ENCODE results near the gene PTGER2. TPM values are rescaled to one million over a fixed set of nuclear protein-coding genes. Genes with fewer than 3 reads are reported as not detected.

The PTGER2 gene
- total RNA-seq, 4 donors from 2014 or later = 0.15 to 3.6 (median 2.0) TPM

GRCh38 chr14:52310541-52310940 is 3.6 kb upstream of the PTGER2 start:
- 88% methylated on average over 3 of the region's 3 CpGs for WGBS, 2 donors
- TF ChIP-seq POLR2A (IDR thresholded peaks at IDR 0.05) = no peak
- TF ChIP-seq, protein P1, sequence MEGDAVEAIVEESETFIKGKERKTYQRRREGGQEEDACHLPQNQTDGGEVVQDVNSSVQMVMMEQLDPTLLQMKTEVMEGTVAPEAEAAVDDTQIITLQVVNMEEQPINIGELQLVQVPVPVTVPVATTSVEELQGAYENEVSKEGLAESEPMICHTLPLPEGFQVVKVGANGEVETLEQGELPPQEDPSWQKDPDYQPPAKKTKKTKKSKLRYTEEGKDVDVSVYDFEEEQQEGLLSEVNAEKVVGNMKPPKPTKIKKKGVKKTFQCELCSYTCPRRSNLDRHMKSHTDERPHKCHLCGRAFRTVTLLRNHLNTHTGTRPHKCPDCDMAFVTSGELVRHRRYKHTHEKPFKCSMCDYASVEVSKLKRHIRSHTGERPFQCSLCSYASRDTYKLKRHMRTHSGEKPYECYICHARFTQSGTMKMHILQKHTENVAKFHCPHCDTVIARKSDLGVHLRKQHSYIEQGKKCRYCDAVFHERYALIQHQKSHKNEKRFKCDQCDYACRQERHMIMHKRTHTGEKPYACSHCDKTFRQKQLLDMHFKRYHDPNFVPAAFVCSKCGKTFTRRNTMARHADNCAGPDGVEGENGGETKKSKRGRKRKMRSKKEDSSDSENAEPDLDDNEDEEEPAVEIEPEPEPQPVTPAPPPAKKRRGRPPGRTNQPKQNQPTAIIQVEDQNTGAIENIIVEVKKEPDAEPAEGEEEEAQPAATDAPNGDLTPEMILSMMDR (IDR thresholded peaks at IDR 0.05) = no peak
- intact Hi-C loops (cut with DNase I; ENCODE audit: low total_unique reads) = no loop called here
- no peak overlapping the region for H3K4me3 ChIP-seq (ENCODE audit: low read depth, poor library complexity, severe bottlenecking)
- no peak for DNase-seq (ENCODE audit: low spot score in 2 of 2)

DNA sequence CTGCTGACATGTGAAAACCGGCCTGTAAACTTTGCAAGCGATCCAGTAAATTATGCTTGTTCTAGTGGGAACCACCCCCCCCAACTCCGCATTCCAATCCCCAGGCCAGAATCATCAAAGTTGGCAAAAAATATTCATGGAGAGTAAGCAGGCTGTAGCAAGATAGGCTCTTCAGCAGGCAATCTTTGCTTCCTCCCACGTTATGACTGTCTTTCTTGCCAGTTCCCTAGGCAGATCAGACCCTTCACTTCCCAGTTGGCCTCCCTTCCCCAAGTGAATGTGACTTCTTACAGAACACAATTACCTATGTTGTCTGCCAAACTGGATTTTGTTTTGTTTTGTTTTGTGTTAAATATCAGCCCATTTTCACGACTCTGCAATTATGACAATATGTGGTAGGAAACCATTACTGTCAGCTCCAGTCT is 1.2 kb upstream of the PTGER2 start:
- 38 to 42% methylated on average over 5 of the region's 5 CpGs for WGBS, 2 donors
- no peak for DNase-seq (ENCODE audit: low spot score in 2 of 2)
- intact Hi-C loops (cut with DNase I; ENCODE audit: low total_unique reads) = no loop called here
- no peak overlapping the region for H3K4me3 ChIP-seq (ENCODE audit: low read depth, poor library complexity, severe bottlenecking)
- no peak for TF ChIP-seq POLR2A (IDR thresholded peaks at IDR 0.05)
- TF ChIP-seq, protein P1 (IDR thresholded peaks at IDR 0.05) = no peak

- WGBS, 2 donors = 21 to 42% methylated on average over 10 of the region's 10 CpGs
- no peak for TF ChIP-seq POLR2A (IDR thresholded peaks at IDR 0.05)
- TF ChIP-seq, protein P1 (IDR thresholded peaks at IDR 0.05) = no peak
- DNase-seq (ENCODE audit: low spot score in 2 of 2) = no peak
- peak overlapping the region; percentile 28 for H3K4me3 ChIP-seq (ENCODE audit: low read depth, poor library complexity, severe bottlenecking)
- intact Hi-C loops (cut with DNase I; ENCODE audit: low total_unique reads) = no loop called here
These were observed 650 bp upstream of the PTGER2 start for GRCh38 chr14:52313462-52313861.

DNA sequence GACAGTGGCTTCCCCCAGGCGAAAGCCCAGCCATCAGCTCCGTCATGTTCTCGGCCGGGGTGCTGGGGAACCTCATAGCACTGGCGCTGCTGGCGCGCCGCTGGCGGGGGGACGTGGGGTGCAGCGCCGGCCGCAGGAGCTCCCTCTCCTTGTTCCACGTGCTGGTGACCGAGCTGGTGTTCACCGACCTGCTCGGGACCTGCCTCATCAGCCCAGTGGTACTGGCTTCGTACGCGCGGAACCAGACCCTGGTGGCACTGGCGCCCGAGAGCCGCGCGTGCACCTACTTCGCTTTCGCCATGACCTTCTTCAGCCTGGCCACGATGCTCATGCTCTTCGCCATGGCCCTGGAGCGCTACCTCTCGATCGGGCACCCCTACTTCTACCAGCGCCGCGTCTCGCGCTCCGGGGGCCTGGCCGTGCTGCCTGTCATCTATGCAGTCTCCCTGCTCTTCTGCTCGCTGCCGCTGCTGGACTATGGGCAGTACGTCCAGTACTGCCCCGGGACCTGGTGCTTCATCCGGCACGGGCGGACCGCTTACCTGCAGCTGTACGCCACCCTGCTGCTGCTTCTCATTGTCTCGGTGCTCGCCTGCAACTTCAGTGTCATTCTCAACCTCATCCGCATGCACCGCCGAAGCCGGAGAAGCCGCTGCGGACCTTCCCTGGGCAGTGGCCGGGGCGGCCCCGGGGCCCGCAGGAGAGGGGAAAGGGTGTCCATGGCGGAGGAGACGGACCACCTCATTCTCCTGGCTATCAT is 663 bp downstream of the PTGER2 start:
- WGBS, 2 donors = 2 to 16% methylated on average over 23 to 47 of the region's 63 CpGs
- H3K4me3 ChIP-seq (ENCODE audit: low read depth, poor library complexity, severe bottlenecking) = peak overlapping the region; percentile 28
- DNase-seq (ENCODE audit: low spot score in 2 of 2) = peak in 1 of 2 donors; percentile 87
- TF ChIP-seq POLR2A (IDR thresholded peaks at IDR 0.05) = no peak
- intact Hi-C loops (cut with DNase I; ENCODE audit: low total_unique reads) = no loop called here

- TF ChIP-seq, protein P1 (IDR thresholded peaks at IDR 0.05) = no peak
- TF ChIP-seq POLR2A (IDR thresholded peaks at IDR 0.05) = no peak
- no peak for DNase-seq (ENCODE audit: low spot score in 2 of 2)
- intact Hi-C loops (cut with DNase I; ENCODE audit: low total_unique reads) = no loop called here
- no peak overlapping the region for H3K4me3 ChIP-seq (ENCODE audit: low read depth, poor library complexity, severe bottlenecking)
- 18 to 20% methylated on average over 11 of the region's 11 CpGs for WGBS, 2 donors
These were observed 1.2 kb downstream of the PTGER2 start for GRCh38 chr14:52315355-52315718.

DNA sequence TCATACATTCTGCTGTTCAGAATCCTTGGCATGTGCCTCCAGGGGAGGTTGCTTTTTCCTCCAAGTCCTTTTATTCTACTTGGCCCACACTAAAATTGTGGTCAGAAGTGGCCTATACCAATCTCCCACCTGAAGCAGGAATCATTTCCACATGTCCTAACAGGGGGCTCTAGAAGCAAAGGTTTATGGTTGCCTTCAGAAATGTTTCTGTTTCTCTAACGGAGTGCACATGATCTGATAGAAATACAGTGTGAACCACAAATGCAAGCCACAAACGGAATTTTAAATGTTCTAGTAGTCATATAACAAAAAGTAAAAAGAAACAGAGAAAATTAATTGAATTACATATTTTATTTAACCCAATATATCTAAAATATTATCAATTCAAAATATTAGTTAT is 4.0 kb downstream of the PTGER2 start:
- no peak for DNase-seq (ENCODE audit: low spot score in 2 of 2)
- no peak for TF ChIP-seq POLR2A (IDR thresholded peaks at IDR 0.05)
- TF ChIP-seq, protein P1 (IDR thresholded peaks at IDR 0.05) = no peak
- no peak overlapping the region for H3K4me3 ChIP-seq (ENCODE audit: low read depth, poor library complexity, severe bottlenecking)
- 54 to 74% methylated on average over 2 of the region's 2 CpGs for WGBS, 2 donors
- intact Hi-C loops (cut with DNase I; ENCODE audit: low total_unique reads) = no loop called here

All from lower leg skin (tissue), 4 donors.